HG02973 (cell line): ENCODE results near the gene MAMDC4.
"Not testable (repeated sequence)": the region's sequence is repeated elsewhere in the genome, so short reads cannot be mapped to it uniquely, and the experiment has no call there.

ENCODE experiments used
- ATAC-seq: cut with Tn5 transposase; IDR thresholded peaks from one replicate; pipeline ENCODE4 v1.9.1; 2021; ENCODE audit warnings: moderate library complexity; ENCODE audit not compliant: unreplicated experiment

Gene MAMDC4

GRCh38 chr9:136837856-136838277, 14.3 kb upstream of the MAMDC4 start:
- not testable (repeated sequence) for ATAC-seq

GRCh38 chr9:136838314-136839228, 13.6 kb upstream of the MAMDC4 start:
- ATAC-seq, result no peak

- ATAC-seq, result no peak
Observed at GRCh38 chr9:136839229-136840139, 12.7 kb upstream of the MAMDC4 start.

- no peak for ATAC-seq
Observed at GRCh38 chr9:136840140-136840876, 11.8 kb upstream of the MAMDC4 start.

- no peak for ATAC-seq
Observed at GRCh38 chr9:136840877-136841645, 11.1 kb upstream of the MAMDC4 start.

GRCh38 chr9:136841646-136842379, 10.3 kb upstream of the MAMDC4 start:
- ATAC-seq, result not testable (repeated sequence)

GRCh38 chr9:136842380-136842948, 9.7 kb upstream of the MAMDC4 start, which contains the start of gene AJM1:
TSS of gene AJM1 (plus strand) at chr9:136842478. CDS start at chr9:136844415, 1,937 bp downstream.
- peak; percentile 54 for ATAC-seq

GRCh38 chr9:136843159-136843800, 8.9 kb upstream of the MAMDC4 start:
- ATAC-seq, result not testable (repeated sequence)

GRCh38 chr9:136843801-136844740, 8.1 kb upstream of the MAMDC4 start:
- not testable (repeated sequence) for ATAC-seq

GRCh38 chr9:136844761-136845464, 7.2 kb upstream of the MAMDC4 start:
- ATAC-seq, result no peak

GRCh38 chr9:136845465-136846260, 6.5 kb upstream of the MAMDC4 start:
- no peak for ATAC-seq

GRCh38 chr9:136846376-136847087, 5.6 kb upstream of the MAMDC4 start:
- ATAC-seq, result no peak

- no peak for ATAC-seq
Observed at GRCh38 chr9:136847088-136847825, 4.9 kb upstream of the MAMDC4 start.

- ATAC-seq, result no peak
Observed at GRCh38 chr9:136847826-136848392, 4.2 kb upstream of the MAMDC4 start.
